Skeletal muscle tissue (tissue), 4 donors: ENCODE measurements around the gene VPS13D. TPM values are rescaled to one million over a fixed set of nuclear protein-coding genes. Genes with fewer than 3 reads are reported as not detected.

ENCODE experiments used
- H3K27ac ChIP-seq: one replicate; pipeline ENCODE4 v1.7.0; 2013; ENCODE audit warnings: mild to moderate bottlenecking, low read depth, low read length, inconsistent platforms
- H3K27me3 ChIP-seq, 3 donors: one replicate each; pipeline ENCODE4 v1.7.0; 2013; ENCODE audit warnings: low read length in 3 of 3; ENCODE audit not compliant: control insufficient read depth in 3 of 3, insufficient read depth in 3 of 3
- H3K36me3 ChIP-seq, 3 donors: one replicate each; pipeline ENCODE4 v1.7.0; 2013; ENCODE audit warnings: low read length in 3 of 3; ENCODE audit not compliant: control insufficient read depth in 3 of 3, insufficient read depth in 3 of 3
- H3K4me1 ChIP-seq, 3 donors: one replicate each; pipeline ENCODE4 v1.7.0; 2013; ENCODE audit warnings: low read length in 3 of 3, mild to moderate bottlenecking in 3 of 3; ENCODE audit not compliant: control insufficient read depth in 3 of 3, insufficient read depth in 3 of 3
- H3K4me3 ChIP-seq, 3 donors: one replicate each; pipeline ENCODE4 v1.7.0; 2013; ENCODE audit warnings: low read length in 3 of 3
- H3K9ac ChIP-seq, 3 donors: one replicate each; pipeline ENCODE4 v1.7.0; 2013; ENCODE audit warnings: low read length in 3 of 3, mild to moderate bottlenecking in 3 of 3, moderate library complexity in 2 of 3, low read depth in 1 of 3
- H3K9me3 ChIP-seq, 3 donors: one replicate each; pipeline ENCODE4 v1.7.0; 2013; ENCODE audit warnings: low read length in 3 of 3; ENCODE audit not compliant: control insufficient read depth in 3 of 3
- total RNA-seq: library from RNA; depleted of rRNA; stranded (reverse); fragments of >200 nt; gene quantifications from one replicate; pipeline ENCODE4 v1.2.3, GENCODE V29; 2014
- donor health status: Osteomylitis.

The VPS13D gene
- total RNA-seq, 1 donor from 2014 or later: 40.2 TPM

GRCh38 chr1:12346483-12347151, 116.8 kb downstream of the VPS13D start:
- no peak overlapping the region for H3K9ac ChIP-seq
- peaks cover 11 to 22% (median 14%) of the 10 kb centered on the region in 3 donors for H3K4me1 ChIP-seq
- no peak overlapping the region for H3K27ac ChIP-seq
- no peak overlapping the region for H3K4me3 ChIP-seq
- no peaks in the 10 kb centered on the region for H3K9me3 ChIP-seq
- no peaks in the 10 kb centered on the region for H3K27me3 ChIP-seq
- peaks cover 26 to 52% (median 45%) of the 10 kb centered on the region in 3 donors for H3K36me3 ChIP-seq

GRCh38 chr1:12348113-12348512, 118.3 kb downstream of the VPS13D start:
- H3K9ac ChIP-seq: no peak overlapping the region
- H3K27ac ChIP-seq: no peak overlapping the region
- H3K9me3 ChIP-seq: no peaks in the 10 kb centered on the region
- peaks cover 26 to 47% (median 45%) of the 10 kb centered on the region in 3 donors for H3K36me3 ChIP-seq
- H3K4me1 ChIP-seq: peaks cover 2 to 18% (median 6%) of the 10 kb centered on the region in 3 donors
- no peaks in the 10 kb centered on the region for H3K27me3 ChIP-seq
- no peak overlapping the region for H3K4me3 ChIP-seq

- Histone ChIP-seq H3K9me3 (no peaks in the 10 kb centered on the region), H3K36me3 (peaks cover 32 to 55% (median 51%) of the 10 kb centered on the region in 3 donors), H3K9ac (no peak overlapping the region), H3K27me3 (no peaks in the 10 kb centered on the region), H3K4me3 (no peak overlapping the region), H3K27ac (no peak overlapping the region), H3K4me1 (peaks cover 6 to 11% (median 10%) of the 10 kb centered on the region in 3 donors)
These were observed 124.2 kb downstream of the VPS13D start for GRCh38 chr1:12353981-12354380.

GRCh38 chr1:12356004-12356890, 126.4 kb downstream of the VPS13D start:
- Histone ChIP-seq H3K4me1 (peaks cover 6 to 13% (median 11%) of the 10 kb centered on the region in 3 donors), H3K4me3 (no peak overlapping the region), H3K27ac (peak overlapping the region; percentile 14), H3K9me3 (no peaks in the 10 kb centered on the region), H3K27me3 (no peaks in the 10 kb centered on the region), H3K36me3 (peaks cover 19 to 44% (median 42%) of the 10 kb centered on the region in 3 donors), H3K9ac (no peak overlapping the region)

- H3K27ac ChIP-seq: no peak overlapping the region
- no peak overlapping the region for H3K4me3 ChIP-seq
- H3K4me1 ChIP-seq: peaks cover 6 to 13% (median 11%) of the 10 kb centered on the region in 3 donors
- H3K9me3 ChIP-seq: no peaks in the 10 kb centered on the region
- peaks cover 28 to 53% (median 44%) of the 10 kb centered on the region in 3 donors for H3K36me3 ChIP-seq
- no peaks in the 10 kb centered on the region for H3K27me3 ChIP-seq
- H3K9ac ChIP-seq: no peak overlapping the region
These were observed 128.7 kb downstream of the VPS13D start for GRCh38 chr1:12358499-12358898.

GRCh38 chr1:12359359-12360133, 129.7 kb downstream of the VPS13D start:
- Histone ChIP-seq H3K27ac (no peak overlapping the region), H3K4me3 (no peak overlapping the region), H3K36me3 (peaks cover 31 to 49% (median 36%) of the 10 kb centered on the region in 3 donors), H3K9ac (no peak overlapping the region), H3K27me3 (no peaks in the 10 kb centered on the region), H3K9me3 (no peaks in the 10 kb centered on the region), H3K4me1 (peaks cover 6 to 13% (median 11%) of the 10 kb centered on the region in 3 donors)

GRCh38 chr1:12368646-12369045, 138.8 kb downstream of the VPS13D start:
- H3K9me3 ChIP-seq: no peaks in the 10 kb centered on the region
- H3K4me1 ChIP-seq: no peaks in the 10 kb centered on the region
- no peak overlapping the region for H3K9ac ChIP-seq
- H3K4me3 ChIP-seq: no peak overlapping the region
- peaks cover 13 to 29% (median 27%) of the 10 kb centered on the region in 3 donors for H3K36me3 ChIP-seq
- H3K27ac ChIP-seq: no peak overlapping the region
- H3K27me3 ChIP-seq: no peaks in the 10 kb centered on the region

GRCh38 chr1:12369258-12369657, 139.4 kb downstream of the VPS13D start:
- peaks cover 13 to 33% (median 27%) of the 10 kb centered on the region in 3 donors for H3K36me3 ChIP-seq
- H3K9ac ChIP-seq: no peak overlapping the region
- no peaks in the 10 kb centered on the region for H3K4me1 ChIP-seq
- H3K4me3 ChIP-seq: no peak overlapping the region
- no peaks in the 10 kb centered on the region for H3K27me3 ChIP-seq
- H3K27ac ChIP-seq: no peak overlapping the region
- H3K9me3 ChIP-seq: no peaks in the 10 kb centered on the region

GRCh38 chr1:12370333-12370975, 140.6 kb downstream of the VPS13D start:
- H3K4me3 ChIP-seq: no peak overlapping the region
- peaks cover 8 to 42% (median 31%) of the 10 kb centered on the region in 3 donors for H3K36me3 ChIP-seq
- H3K4me1 ChIP-seq: no peaks in the 10 kb centered on the region
- no peak overlapping the region for H3K9ac ChIP-seq
- no peaks in the 10 kb centered on the region for H3K9me3 ChIP-seq
- no peak overlapping the region for H3K27ac ChIP-seq
- no peaks in the 10 kb centered on the region for H3K27me3 ChIP-seq
